Astrocyte (in vitro differentiated cells and primary cell): ENCODE results near the gene GPATCH2.

ENCODE experiments used
- EZH2 ChIP-seq: IDR thresholded peaks from 2 replicates; pipeline ENCODE4 v1.6.1; 2012; ENCODE audit warnings: mild to moderate bottlenecking, low read length, inconsistent platforms; ENCODE audit not compliant: insufficient read depth
- TF ChIP-seq, protein P1 (sequence below): IDR thresholded peaks from 2 replicates; pipeline ENCODE4 v1.5.1; 2011; ENCODE audit warnings: low read depth, mild to moderate bottlenecking, inconsistent platforms, low read length, moderate library complexity; ENCODE audit not compliant: insufficient read depth

DNA sequence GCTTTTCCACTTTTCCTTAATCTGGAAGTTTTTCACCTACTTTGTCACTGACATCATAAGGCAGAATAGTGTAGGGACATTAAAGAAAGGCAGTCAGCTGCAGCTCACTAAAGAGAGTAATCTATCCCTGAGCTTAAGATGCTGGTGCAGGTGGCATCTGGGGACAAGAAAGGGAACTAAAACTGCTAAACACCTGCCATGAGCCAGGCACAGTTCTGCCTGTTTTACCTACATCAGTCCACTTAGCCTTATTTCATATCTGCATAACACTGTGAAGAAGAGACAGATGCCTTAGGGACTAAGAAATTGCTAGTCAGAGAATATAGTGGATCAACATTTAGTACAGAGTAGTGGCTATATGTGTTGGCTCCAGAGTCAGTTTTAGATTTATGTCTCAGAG is 88.1 kb downstream of the GPATCH2 start:
- TF ChIP-seq, protein P1, sequence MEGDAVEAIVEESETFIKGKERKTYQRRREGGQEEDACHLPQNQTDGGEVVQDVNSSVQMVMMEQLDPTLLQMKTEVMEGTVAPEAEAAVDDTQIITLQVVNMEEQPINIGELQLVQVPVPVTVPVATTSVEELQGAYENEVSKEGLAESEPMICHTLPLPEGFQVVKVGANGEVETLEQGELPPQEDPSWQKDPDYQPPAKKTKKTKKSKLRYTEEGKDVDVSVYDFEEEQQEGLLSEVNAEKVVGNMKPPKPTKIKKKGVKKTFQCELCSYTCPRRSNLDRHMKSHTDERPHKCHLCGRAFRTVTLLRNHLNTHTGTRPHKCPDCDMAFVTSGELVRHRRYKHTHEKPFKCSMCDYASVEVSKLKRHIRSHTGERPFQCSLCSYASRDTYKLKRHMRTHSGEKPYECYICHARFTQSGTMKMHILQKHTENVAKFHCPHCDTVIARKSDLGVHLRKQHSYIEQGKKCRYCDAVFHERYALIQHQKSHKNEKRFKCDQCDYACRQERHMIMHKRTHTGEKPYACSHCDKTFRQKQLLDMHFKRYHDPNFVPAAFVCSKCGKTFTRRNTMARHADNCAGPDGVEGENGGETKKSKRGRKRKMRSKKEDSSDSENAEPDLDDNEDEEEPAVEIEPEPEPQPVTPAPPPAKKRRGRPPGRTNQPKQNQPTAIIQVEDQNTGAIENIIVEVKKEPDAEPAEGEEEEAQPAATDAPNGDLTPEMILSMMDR: no peak
- no peak for TF ChIP-seq EZH2
